ENCODE measurements around the gene EMID1. TPM values are rescaled to one million over a fixed set of nuclear protein-coding genes. Genes with fewer than 3 reads are reported as not detected.
A peak's percentile ranks its signal among the peaks of the same experiment; 100 is the strongest.

EMID1 gene
- total RNA-seq, 1 experiment from 2014 or later, result 6.1 TPM

- TF ChIP-seq CTCF (IDR thresholded peaks at IDR 0.05), result no peak
- no peak for TF ChIP-seq IRF1 (CRISPR knock-in tag; IDR thresholded peaks at IDR 0.05)
- TF ChIP-seq ZNF138 (CRISPR knock-in tag; conservative IDR thresholded peaks at IDR 0.05), result no peak
- no peak for TF ChIP-seq ZBTB43 (CRISPR knock-in tag; IDR thresholded peaks at IDR 0.05)
These were observed 69.5 kb downstream of the EMID1 start (continued) for GRCh38 chr22:29275167-29275566.

- ATAC-seq, result no peak
- CTCF ChIA-PET, result no interaction called here
- Mint-ChIP-seq H3K36me3 (peaks cover 95% of the 10 kb centered on the region), H3K27me3 (ENCODE audit: low read depth) (no peaks in the 10 kb centered on the region), H3K27ac (peak overlapping the region; percentile 50; the same call in 1 of the 2 replicates), H3K9me3 (no peaks in the 10 kb centered on the region), H3K4me3 (no peak overlapping the region), H3K4me1 (peaks cover 17% of the 10 kb centered on the region)
- no peak for TF ChIP-seq ARID4B (CRISPR knock-in tag; IDR thresholded peaks at IDR 0.05; ENCODE audit: borderline replicate concordance)
- TF ChIP-seq ZNF396 (CRISPR knock-in tag; IDR thresholded peaks at IDR 0.05; ENCODE audit: borderline replicate concordance), result no peak
- TF ChIP-seq HMGA2 (CRISPR knock-in tag; IDR thresholded peaks at IDR 0.05), result no peak
- TF ChIP-seq JUN (CRISPR knock-in tag; IDR thresholded peaks at IDR 0.05), result no peak
- TF ChIP-seq ATF3 (CRISPR knock-in tag; conservative IDR thresholded peaks at IDR 0.05), result no peak
- TF ChIP-seq ZNF232 (CRISPR knock-in tag; IDR thresholded peaks at IDR 0.05), result no peak
- no peak for TF ChIP-seq FOXJ3 (CRISPR knock-in tag; IDR thresholded peaks at IDR 0.05; ENCODE audit: borderline replicate concordance)
- no peak for TF ChIP-seq MLX (CRISPR knock-in tag; IDR thresholded peaks at IDR 0.05)
- TF ChIP-seq FOXP4 (CRISPR knock-in tag; IDR thresholded peaks at IDR 0.05), result no peak
- POLR2A ChIA-PET, result no interaction called here
- DNase-seq (ENCODE audit: low spot score), result no peak
These were observed 70.3 kb downstream of the EMID1 start for GRCh38 chr22:29275819-29276565.

Data from WTC11 (cell line).